ENCODE results near the gene LRP1B. TPM values are rescaled to one million over a fixed set of nuclear protein-coding genes. Genes with fewer than 3 reads are reported as not detected.
A peak's percentile ranks its signal among the peaks of the same experiment; 100 is the strongest.
"Not testable (repeated sequence)": the region's sequence is repeated elsewhere in the genome, so short reads cannot be mapped to it uniquely, and the experiment has no call there.

LRP1B gene
- total RNA-seq, 1 experiment from 2014 or later: 0.11 TPM

DNA sequence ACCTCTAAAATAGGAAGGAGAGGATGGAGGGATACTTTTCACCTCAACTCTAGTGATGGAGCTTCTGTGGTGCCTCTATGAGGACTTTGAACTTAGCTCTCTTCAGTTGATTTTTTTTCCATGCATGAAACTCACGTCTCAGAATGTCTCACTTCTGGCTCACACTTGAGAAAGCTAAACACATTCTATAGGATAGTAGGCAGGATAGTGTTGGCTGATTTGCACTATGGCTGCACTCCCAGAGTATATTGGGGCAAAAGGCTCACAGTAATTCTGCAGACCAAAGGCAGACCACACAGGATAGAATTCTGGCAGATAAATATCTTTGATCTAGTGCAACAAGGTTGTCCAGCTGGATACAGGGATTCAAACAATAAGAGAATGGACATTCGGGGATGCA lies 1093.5 kb downstream of the LRP1B start:
- no peak for DNase-seq (ENCODE audit: low read depth)

DNA sequence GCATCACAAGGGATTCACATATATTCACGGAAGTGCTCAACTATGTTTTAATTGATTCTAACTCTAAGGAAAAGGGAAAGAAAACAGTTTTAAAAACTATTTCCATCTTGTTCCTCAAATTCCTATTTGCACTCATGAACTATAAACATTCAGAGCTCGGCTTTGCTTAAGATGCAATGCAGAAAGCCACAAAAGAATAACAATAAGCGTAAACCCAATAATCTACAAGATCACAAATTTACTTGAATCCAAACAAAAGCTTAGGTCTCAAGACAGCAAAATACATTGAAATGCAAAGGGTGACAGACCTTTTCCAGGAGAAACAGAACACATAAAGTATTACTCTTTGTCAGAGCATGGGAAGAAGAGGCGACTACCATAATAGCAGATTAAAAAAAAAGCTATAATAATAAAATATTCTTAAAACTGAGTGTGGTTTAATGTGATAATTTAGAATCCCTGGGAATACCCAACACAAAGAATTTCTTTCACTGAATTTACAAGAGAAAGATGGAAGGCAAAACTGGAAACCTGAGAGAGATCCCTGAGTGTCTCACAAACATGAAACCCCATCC lies 1094.9 kb downstream of the LRP1B start:
- no peak for DNase-seq (ENCODE audit: low read depth)

DNA sequence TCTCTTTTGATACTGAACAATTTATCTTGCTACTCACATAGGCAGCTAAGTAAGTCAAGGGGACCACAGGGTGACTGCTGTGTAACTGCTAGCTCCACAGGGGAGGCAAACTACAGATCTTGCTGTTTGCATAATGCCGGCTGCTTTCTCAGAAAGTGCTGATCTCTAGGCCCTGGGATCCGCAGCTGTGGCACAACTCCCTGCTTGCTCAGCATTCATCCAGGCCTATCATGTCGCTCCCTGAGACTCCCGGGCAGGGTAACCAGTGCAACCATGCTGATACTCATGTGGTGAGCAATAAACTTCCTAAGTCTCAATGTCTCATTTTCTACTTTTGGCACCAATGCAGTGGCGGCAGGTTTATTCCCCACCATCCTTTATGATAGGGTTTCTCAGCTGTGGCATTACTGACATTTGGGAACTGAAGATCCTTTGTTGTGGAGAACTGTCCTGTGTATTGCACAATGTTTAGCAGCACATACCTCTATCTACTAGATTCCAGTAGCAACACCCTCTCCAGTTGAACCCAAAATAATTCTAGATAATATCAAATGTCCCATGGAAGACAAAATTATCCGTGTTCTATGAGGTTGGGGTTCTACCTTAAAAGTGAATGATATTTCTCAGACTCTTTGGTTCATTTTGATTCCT lies 1101.3 kb downstream of the LRP1B start:
- no peak for DNase-seq (ENCODE audit: low read depth)

DNA sequence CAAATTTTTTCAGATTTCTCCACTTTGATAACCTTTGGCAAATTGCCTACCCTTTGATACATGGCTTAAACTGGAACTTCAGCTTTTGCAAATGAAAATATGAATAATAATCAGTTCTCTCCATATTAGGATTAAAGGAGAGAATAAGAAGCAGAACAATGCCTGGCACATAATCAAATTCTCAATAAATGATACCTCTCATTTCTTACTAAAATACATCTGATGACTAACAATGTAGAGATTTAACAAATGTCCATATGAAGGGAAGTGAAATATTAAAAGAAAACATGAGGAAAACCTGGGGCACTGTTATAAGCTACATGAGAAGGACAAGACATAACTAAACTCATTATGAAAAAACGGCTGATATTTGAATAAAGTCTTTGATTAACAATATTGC lies 1103.6 kb downstream of the LRP1B start:
- peak; percentile 35 for DNase-seq (ENCODE audit: low read depth)

DNA sequence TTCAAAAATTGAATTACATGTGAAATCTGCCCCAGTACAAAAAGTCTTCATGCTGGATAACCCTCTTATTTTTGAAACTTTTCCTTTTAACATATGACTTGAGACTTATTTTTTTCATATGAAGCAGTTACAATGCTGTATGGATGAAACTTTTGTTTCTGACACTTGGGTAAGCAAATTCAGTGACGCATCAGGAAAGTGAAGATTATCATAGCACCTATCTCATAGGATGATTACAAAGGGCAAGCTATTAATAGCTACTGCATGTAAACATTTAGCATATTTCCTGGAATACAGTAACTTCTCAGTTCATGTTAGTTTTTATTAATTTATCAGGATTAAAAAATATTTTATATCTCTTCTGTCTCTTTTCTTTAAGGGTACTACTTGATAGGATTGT lies 1109.2 kb downstream of the LRP1B start:
- peak; percentile 58 for DNase-seq (ENCODE audit: low read depth)

DNA sequence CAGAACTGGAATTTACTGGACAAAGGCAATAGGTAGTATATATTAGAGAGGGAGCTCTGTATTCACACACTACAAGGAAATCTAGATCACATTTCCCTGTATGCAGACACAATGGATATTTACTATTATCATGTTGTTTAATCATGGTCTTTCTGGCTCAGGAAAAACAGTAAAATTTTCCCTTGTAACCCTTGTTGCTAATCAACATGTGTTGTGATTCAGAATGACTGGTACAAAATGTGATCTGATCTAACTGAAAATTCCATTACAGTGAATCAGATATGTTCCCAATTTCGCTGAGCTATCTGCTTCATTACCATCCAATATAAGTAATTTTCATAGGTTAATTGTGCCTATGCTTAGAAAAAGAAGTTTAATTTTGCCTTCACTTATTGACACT lies 1109.7 kb downstream of the LRP1B start:
- DNase-seq (ENCODE audit: low read depth): peak; percentile 94

DNA sequence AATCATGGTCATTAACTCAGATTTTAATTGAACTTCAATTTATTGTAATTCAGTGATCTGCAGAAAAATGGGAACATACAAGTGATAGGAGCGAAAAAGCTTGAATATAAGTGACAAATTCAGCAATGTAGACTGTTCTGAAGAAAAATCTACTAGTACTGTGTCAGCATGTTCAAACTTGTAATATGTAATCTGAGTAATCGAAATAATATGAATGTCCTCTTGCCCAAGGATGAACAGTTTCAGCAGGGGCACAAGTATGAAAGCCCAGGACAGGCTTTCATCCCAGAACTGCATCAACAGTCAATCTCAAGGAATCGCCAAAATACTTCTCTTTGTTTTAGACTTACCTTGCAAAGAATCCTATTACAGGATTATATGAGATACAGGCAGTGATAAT lies 1110.5 kb downstream of the LRP1B start:
- peak; percentile 45 for DNase-seq (ENCODE audit: low read depth)

DNA sequence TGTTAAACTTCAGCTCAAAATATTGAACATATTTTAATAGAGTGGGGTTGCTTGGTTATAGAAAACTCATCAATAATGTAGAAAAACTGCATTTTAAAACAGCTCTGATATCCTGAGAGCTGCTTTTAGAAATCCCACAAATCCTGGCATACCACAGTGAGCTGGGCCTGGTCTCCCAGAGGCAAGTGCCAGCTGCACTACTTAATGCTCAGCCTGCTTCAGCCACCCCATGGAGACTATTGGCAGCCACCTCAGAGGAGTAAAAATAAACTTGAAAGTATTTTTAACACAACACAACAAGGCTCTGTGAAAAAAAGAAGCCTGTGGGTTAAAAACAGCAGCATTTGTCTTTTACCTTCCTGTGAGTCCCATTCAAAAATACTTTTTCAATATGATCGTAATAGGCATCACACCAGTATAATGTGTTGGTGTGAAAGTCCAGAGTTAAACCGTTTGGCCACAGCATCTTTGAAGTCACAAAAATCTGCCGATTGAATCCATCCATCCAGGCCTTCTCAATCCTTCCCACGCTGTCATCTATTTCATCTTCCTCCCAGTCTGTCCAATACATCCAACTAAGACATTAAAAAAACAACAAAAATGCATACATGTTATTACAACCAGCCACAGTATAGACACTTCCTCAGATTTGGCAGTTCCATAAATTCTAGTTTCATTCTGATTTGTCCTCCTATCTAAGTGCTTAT lies 1115.3 kb downstream of the LRP1B start:
- peak; percentile 67 for DNase-seq (ENCODE audit: low read depth)

DNA sequence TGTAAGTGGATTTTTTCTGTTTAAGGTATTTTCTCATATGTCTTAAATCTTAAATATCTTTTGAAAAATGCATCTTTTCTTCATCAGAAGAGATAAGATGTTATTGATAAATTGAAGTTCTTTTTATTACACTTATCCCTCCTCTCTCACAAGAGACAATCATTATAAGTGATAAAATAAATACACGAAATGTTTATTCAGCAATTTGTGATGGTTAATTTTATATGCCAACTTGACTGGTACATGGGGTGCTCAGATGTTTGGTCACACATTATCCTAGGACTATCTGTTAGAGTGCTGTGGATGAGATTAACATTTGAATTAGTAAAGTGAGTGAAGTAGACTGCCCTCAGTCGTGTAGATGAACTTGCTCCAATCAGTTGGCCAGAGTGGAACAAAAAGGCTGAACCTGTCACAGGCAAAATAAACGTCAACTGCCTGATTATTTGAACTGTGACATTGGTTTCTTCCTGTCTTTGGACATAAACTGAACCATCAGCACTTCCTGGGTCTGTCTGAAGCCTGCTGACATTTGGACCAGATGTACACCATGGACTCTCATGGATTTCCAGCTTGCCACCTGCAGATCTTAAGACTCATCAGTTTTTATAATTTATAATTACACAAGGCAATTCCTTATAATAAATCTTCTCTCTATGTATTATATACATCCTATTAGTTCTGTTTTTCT lies 1126.7 kb downstream of the LRP1B start:
- no peak for DNase-seq (ENCODE audit: low read depth)

DNA sequence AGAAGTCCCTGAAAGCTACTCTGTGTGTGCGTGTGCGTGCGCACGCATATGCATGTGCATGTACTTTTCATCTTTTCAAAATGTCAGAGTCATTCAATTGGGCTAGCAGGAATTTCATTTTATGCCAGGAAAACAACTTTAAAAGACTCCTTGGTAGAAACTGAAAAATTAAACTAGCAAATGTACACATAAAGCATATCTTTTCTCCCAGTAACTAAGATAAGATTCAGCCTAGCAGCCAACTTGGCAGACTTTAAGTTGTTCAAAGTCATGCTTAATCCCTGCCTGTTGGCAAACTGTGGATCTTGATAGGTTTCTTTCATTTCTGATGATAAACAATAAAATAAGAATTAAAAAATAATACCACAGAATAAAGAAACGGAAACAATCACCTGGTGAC lies 1129.1 kb downstream of the LRP1B start:
- no peak for DNase-seq (ENCODE audit: low read depth)

DNA sequence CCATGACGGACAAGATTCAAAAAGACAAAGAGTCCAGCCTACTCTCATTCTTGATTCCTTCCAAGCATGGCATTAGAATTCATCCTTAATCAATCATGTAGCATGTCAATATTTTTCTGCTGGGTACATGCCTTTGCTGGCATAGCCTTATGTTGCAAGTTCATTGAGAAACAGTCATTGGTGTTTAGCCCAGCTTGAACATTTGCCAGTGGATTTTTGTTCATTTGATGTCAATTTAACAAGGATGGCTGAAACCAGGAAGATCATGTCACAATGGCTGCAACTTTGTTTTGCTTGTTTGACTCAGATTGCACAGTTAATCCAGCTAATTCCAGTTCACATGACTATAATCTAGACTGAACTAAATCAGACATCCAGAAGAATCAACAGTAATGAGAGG lies 1132.2 kb downstream of the LRP1B start:
- DNase-seq (ENCODE audit: low read depth): peak; percentile 30

DNA sequence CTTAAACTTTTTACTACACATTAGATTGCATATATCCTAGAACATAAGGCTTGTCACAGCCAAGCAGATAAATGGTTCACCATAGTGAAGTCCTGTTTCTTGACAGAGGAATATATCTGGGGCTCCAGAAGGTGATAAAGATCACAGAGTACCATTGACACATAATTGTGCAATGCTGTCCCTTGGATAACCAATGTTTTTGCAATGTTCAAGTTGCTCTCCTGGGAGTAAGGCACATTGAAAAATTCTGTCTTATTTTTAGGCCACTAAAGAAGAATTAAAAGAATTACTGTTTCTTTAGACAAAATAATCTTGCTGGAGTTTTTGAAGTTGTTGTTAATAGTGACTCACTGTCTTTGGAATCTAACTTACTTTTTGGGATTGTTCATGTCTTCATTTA lies 1132.8 kb downstream of the LRP1B start:
- DNase-seq (ENCODE audit: low read depth): peak; percentile 19

DNA sequence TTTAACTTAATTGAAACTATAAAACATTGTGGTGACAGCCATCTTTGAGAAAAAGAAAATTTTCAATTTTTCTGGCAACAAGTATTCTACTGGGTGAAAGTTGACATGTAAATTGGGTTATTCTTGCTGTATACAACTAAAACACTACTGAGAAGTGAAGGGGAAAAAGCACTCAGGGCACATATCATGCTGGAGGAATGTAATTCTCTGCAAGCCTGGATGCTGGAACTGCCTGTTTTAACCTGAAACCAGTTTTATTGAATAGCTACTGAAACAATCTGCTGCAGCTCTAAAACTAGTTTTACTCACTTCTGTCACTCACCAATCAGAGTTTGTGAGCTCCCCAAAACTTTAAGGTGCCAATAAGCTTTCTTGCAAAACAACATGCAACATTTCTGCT lies 1136.0 kb downstream of the LRP1B start:
- no peak for DNase-seq (ENCODE audit: low read depth)

DNA sequence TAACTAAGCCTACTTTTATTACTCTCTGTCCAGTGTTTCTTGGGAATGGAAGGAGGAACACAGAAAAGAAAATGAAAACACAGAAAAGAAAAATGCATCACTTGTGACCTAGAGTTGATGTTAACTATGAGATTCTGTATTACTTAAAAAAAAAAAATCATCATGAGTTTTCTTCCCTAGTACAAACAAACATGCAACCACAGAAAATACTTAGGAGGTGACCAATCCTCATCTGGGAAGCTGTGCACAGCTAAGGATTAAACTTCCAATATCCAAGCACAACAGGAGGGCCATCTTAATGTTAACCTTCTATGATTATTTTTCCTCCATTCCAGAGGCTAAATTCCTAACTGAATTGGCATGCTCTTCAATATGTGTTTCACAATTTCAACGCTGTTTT lies 1140.4 kb downstream of the LRP1B start:
- DNase-seq (ENCODE audit: low read depth): peak; percentile 96

DNA sequence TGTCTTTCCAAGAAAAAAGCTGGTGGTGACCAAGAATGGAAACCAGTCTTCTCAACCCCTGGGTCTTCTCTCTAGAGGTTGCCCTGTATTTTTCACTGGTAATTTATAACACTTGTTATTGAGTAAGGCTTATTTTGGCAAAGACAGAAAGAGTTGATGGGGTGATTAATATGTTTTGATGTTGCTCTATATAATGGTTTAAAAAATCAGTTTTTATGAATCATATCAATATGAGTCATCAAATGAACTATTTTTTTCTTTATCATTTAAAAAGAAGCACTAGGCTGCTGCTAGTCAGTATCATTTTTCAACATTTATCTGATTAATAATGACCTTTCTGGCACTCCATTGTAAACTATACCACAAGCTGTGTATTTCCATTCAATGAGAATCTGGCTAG lies 1142.2 kb downstream of the LRP1B start:
- peak; percentile 54 for DNase-seq (ENCODE audit: low read depth)

DNA sequence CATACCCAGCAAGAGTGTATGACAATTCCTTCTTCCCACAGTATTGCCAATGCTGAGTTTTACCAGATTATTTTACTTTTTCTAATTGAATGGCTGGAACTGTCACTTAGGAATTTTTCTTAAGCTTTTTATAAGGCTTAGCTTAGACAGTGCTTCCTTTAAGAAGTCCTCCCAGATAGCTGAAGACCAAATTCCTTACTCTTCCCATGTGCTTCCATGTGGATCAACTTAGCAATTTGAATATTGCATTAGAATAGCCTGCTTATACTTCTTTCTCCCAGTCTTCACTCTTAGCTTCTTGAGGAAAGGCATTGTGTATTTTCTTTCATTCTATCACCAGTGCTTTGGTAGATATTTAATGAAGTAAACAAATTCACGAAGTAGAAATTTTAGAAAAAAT lies 1144.4 kb downstream of the LRP1B start:
- DNase-seq (ENCODE audit: low read depth): no peak

DNA sequence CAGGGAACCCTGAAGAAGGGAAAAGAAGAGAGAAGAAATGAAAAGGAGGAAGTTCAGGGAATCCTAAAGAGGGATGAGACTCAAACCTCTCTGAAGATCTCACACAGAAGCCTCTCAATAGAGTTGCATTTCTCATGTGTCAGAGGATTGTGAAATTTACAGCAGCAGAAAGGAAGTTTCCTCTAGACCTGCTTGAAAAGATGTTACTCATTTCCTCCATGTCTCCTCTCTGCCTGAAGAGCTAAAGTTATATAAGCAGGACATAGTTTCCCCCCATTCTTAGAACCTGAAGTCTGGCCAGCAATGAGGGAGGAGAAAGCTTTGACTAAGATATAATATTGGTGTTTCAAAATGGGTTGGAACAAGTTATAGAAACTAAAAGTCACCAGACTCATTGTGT lies 1155.6 kb downstream of the LRP1B start:
- DNase-seq (ENCODE audit: low read depth): peak; percentile 56

DNA sequence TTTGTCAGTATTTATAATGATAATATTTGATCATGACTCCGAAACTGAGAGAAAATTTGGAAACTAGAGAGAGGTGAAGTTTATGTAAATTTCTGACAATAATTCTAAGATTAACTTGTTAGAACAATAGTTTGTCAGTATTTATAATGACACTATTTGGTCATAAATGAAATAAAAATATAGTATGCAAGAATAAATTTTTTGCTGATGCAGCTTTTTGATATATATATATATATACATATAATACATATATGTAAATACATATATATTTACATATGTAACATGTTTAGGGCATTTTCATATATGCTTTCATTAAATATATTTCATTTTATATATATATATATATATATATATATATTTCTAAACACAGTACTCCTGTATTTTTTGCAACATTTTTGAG lies 1158.1 kb downstream of the LRP1B start:
- no peak for DNase-seq (ENCODE audit: low read depth)

DNA sequence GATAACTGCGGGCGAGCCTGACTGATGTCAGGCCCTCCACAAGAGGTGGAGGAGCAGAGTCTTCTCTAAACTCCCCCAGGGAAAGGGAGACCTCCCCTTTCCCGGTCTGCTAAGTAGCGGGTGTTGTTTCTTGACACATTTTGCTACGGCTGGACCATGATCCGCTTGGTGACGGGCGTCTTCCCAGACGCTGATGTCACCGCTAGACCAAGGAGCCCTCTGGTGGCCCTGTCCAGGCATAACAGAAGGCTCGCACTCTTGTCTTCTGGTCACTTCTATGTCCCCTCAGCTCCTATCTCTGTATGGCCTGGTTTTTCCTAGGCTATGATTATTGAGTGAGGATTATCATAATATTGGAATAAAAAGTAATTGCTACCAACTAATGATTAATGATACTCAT lies 1166.5 kb downstream of the LRP1B start:
- DNase-seq (ENCODE audit: low read depth): not testable (repeated sequence)

DNA sequence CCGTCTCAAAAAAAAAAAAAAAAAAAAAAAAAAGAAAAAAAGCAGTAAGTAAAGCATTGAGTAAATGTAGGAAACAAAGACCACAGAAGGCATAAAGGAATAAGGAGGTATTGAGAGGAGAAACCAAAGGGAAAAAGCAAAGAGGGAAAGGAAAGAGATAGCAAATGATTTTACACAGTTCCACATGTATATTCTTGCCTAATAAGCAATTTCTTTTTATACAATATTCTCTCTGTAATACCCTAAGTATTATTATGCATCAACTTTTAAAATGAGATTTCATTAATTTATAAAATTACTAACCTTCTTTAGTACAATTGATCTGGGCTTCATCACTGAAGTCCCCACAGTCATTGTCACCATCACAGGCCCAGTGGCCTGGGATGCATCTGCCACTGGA lies 1180.9 kb downstream of the LRP1B start:
- no peak for DNase-seq (ENCODE audit: low read depth)

DNA sequence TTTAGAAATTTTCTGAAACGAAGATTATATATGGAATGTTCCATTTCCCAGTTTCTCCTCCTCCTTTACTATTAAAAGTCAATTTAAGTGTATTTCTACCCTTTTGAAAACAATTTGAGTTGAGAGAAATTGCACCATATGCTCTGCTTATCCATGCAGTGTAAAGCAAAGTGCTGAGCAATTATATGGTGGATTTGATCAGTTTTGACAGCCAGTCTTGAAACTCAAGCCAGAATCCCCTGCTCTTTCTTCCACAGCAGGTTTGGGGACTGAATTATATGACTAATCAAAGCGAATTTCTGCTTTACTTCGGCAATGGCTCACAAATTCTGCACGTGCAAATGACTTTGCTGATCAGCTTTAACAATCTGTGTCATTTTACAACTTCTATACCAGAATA lies 1183.6 kb downstream of the LRP1B start:
- no peak for DNase-seq (ENCODE audit: low read depth)

DNA sequence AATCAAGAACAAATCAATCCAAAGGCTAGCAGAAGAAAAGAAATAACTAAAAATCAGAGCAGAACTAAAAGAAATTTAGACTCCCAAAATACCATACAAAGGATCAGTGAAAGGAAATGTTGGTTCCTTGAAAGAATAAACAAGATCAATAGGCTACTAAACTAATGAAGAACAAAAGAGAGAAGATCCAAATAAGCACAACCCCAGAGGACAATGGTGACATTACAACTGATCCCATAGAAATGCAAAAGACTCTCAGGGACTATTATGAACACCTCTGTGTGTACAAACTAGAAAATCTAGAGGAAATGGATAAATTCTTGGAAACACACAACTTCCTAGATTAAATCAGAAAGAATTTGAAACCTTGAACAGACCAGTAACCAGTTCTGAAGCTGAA lies 1186.9 kb downstream of the LRP1B start:
- no peak for DNase-seq (ENCODE audit: low read depth)

DNA sequence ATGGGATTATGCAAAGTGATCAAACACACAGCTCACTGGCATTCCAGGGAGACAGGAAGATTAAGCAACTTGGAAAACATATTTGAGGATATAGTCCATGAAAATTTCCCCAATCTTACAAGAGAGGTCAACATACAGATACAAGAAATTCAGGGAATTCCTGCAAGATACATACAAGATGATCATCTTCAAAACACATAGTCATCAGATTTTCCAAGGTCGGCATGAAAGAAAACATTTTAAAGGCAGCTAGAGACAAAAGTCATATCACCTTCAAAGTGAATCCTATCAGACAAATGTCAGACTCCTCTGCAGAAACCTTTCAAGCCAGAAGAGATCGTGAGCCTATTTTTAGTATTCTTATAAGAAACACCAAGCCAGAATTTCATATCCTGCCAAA lies 1188.5 kb downstream of the LRP1B start:
- no peak for DNase-seq (ENCODE audit: low read depth)

Data from LHCN-M2 (cell line).